HepG2 (cell line): Measurements from ENCODE around the gene ENO1. TPM values are rescaled to one million over a fixed set of nuclear protein-coding genes. Genes with fewer than 3 reads are reported as not detected.

Source experiments
- ARID2 ChIP-seq: sonication (generic); formaldehyde crosslinking; IDR thresholded peaks from 2 replicates; pipeline ENCODE4 v1.8.1; 2022; ENCODE audit warnings: mild to moderate bottlenecking, missing genetic modification reagents, borderline replicate concordance
- ELK4 ChIP-seq: sonication (generic); formaldehyde crosslinking; IDR thresholded peaks from 2 replicates; pipeline ENCODE4 v1.9.0; 2021; ENCODE audit warnings: missing genetic modification reagents, borderline replicate concordance
- HNF4G ChIP-seq, 2 experiments: sonication (generic) in 1 of 2; formaldehyde crosslinking in 1 of 2; IDR thresholded peaks; 2 replicates each; pipeline versions ENCODE4 v1.4.0 to v1.6.1; 2011 to 2020; ENCODE audit warnings: borderline replicate concordance in 2 of 2, low read depth in 2 of 2, mild to moderate bottlenecking in 2 of 2, low read length in 1 of 2, missing genetic modification reagents in 1 of 2, moderate library complexity in 1 of 2
- HOXA5 ChIP-seq: sonication (generic); formaldehyde crosslinking; IDR thresholded peaks from 2 replicates; pipeline ENCODE4 v1.4.0; 2020; ENCODE audit warnings: missing genetic modification reagents
- MAF1 ChIP-seq: sonication (generic); formaldehyde crosslinking; IDR thresholded peaks from 2 replicates; pipeline ENCODE4 v1.5.0; 2020; ENCODE audit warnings: missing genetic modification reagents, borderline replicate concordance
- PCBP1 ChIP-seq: fragments of 200-400 bp; formaldehyde crosslinking; IDR thresholded peaks from 2 replicates; pipeline ENCODE4 v1.6.1; 2017; ENCODE audit warnings: mild to moderate bottlenecking, low read depth, low read length, borderline replicate concordance
- SAP130 ChIP-seq: IDR thresholded peaks from 2 replicates; pipeline ENCODE4 v1.6.1; 2016; ENCODE audit warnings: low read depth
- SMARCE1 ChIP-seq: fragments of 450-650 bp; IDR thresholded peaks from 2 replicates; pipeline ENCODE4 v1.6.1; 2017; ENCODE audit warnings: borderline replicate concordance
- TEAD2 ChIP-seq: sonication (generic); formaldehyde crosslinking; IDR thresholded peaks from 2 replicates; pipeline ENCODE4 v1.9.0; 2021; ENCODE audit warnings: missing genetic modification reagents
- THAP11 ChIP-seq: IDR thresholded peaks from 2 replicates; pipeline ENCODE4 v1.6.1; 2016; ENCODE audit warnings: missing biosample characterization, missing genetic modification reagents
- ZFP1 ChIP-seq: IDR thresholded peaks from 2 replicates; pipeline ENCODE4 v1.6.1; 2016
- ZNF138 ChIP-seq: sonication (generic); formaldehyde crosslinking; IDR thresholded peaks from 2 replicates; pipeline ENCODE4 v1.5.0; 2020; ENCODE audit warnings: mild to moderate bottlenecking, low read depth, missing genetic modification reagents
- ZNF275 ChIP-seq: sonication (generic); formaldehyde crosslinking; IDR thresholded peaks from 2 replicates; pipeline ENCODE4 v1.8.0; 2022; ENCODE audit warnings: missing genetic modification reagents, mild to moderate bottlenecking, inconsistent platforms, borderline replicate concordance
- ZNF33A ChIP-seq: sonication (generic); formaldehyde crosslinking; IDR thresholded peaks from 2 replicates; pipeline ENCODE4 v1.5.1; 2020; ENCODE audit warnings: missing genetic modification reagents, mild to moderate bottlenecking, moderate library complexity, borderline replicate concordance
- ZNF362 ChIP-seq: sonication (generic); formaldehyde crosslinking; IDR thresholded peaks from 2 replicates; pipeline ENCODE4 v1.4.0; 2020; ENCODE audit warnings: missing genetic modification reagents, mild to moderate bottlenecking, borderline replicate concordance
- ZNF407 ChIP-seq: sonication (generic); formaldehyde crosslinking; IDR thresholded peaks from one replicate; pipeline ENCODE4 v1.5.1; 2020; ENCODE audit warnings: mild to moderate bottlenecking, missing genetic modification reagents; ENCODE audit errors: not compliant biosample characterization
- ZNF670 ChIP-seq: sonication (generic); formaldehyde crosslinking; IDR thresholded peaks from 2 replicates; pipeline ENCODE4 v1.8.0; 2022; ENCODE audit warnings: mild to moderate bottlenecking, missing genetic modification reagents, borderline replicate concordance
- ZNF878 ChIP-seq: sonication (generic); formaldehyde crosslinking; IDR thresholded peaks from 2 replicates; pipeline ENCODE4 v1.8.1; 2023; ENCODE audit warnings: mild to moderate bottlenecking, missing genetic modification reagents, moderate library complexity
- polyA plus RNA-seq, 8 experiments: library from polyadenylated mRNA; depleted of rRNA in 3 of 8; stranded (reverse) in 7 of 8; unstranded in 1 of 8; fragments of >200 nt; fragmentation: Illumina TruSeq in 4 of 8; extraction: Trizol in 4 of 8; gene quantifications; 2 replicates each; pipeline versions ENCODE4 v1.2.1 to v1.2.3, GENCODE V29; 2011 to 2016; ENCODE audit warnings: low read depth in 4 of 8, missing spikeins in 1 of 8, mixed read lengths in 1 of 8; ENCODE audit not compliant: insufficient read depth in 1 of 8
- total RNA-seq, 5 experiments: library from RNA; depleted of rRNA; stranded (reverse); fragments of >200 nt; fragmentation: Illumina TruSeq; extraction: Trizol; gene quantifications; 2 replicates each; pipeline ENCODE4 v1.2.3, GENCODE V29; 2016; ENCODE audit warnings: low read depth in 1 of 5

Gene ENO1
- total and polyA plus RNA-seq, 2 of the 13 experiments (the other 11 are each of a cell fraction or from before 2014, with no cell fraction given), result 1,559 to 3,103 TPM

- TF ChIP-seq ZNF275, result no peak
- no peak for TF ChIP-seq PCBP1
- TF ChIP-seq ZNF138 (CRISPR knock-in tag), result no peak
- TF ChIP-seq ZNF33A (CRISPR knock-in tag), result no peak
- TF ChIP-seq TEAD2, result no peak
- no peak for TF ChIP-seq ZNF362 (CRISPR knock-in tag)
- TF ChIP-seq THAP11 (CRISPR knock-in tag), result no peak
- no peak for TF ChIP-seq SMARCE1
- no peak for TF ChIP-seq ZNF878 (CRISPR knock-in tag)
- no peak for TF ChIP-seq HNF4G (IDR thresholded peaks at IDR 0.05; ENCODE audit: borderline replicate concordance, low read depth, low read length)
- no peak for TF ChIP-seq HNF4G (CRISPR knock-in tag; IDR thresholded peaks at IDR 0.05; ENCODE audit: borderline replicate concordance, low read depth)
- no peak for TF ChIP-seq ELK4 (CRISPR knock-in tag)
- no peak for TF ChIP-seq ZNF670 (CRISPR knock-in tag)
- 0 out of 2 replicates have a peak, but pooled peaks have one; percentile 15 for TF ChIP-seq SAP130 (CRISPR knock-in tag)
- no peak for TF ChIP-seq ARID2 (CRISPR knock-in tag)
- TF ChIP-seq ZNF407, result no peak
- TF ChIP-seq ZFP1 (CRISPR knock-in tag), result no peak
- no peak for TF ChIP-seq MAF1
- 0 out of 2 replicates have a peak, but pooled peaks have one; percentile 4 for TF ChIP-seq HOXA5 (CRISPR knock-in tag)
These were observed 61.6 kb downstream of the ENO1 start (continued) for GRCh38 chr1:8816831-8817411.
